ENCODE results near the gene ARHGAP24.

DNA sequence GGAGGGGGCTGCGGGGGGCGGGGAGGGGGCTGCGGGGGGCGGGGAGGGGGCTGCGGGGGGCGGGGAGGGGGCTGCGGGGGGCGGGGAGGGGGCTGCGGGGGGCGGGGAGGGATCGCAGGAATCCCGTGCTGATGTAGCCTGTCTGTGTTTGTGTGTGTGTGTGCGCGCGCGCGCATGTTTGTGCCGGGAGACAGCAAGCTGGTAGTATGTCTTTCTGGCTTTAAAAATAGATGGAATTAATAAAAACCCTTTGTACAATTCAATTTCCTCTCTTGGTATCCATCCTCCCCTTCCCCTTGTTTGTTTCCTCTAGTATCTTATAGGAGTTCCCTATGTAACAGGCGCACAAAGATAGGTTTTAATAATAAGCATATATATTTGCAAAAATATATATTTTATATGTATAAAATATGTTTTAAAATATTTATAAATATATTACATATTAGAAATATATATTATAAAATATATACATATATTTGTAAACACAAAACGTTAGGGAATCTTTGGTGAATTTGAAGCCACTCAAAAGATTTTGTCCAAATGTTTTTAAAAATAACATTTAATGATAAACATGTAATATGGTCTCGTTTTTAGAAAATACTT, 782 bp downstream of the ARHGAP24 start:
- no peak for TF ChIP-seq POLR2AphosphoS5 (IDR thresholded peaks at IDR 0.05)
- no peak for TF ChIP-seq POLR2A (IDR thresholded peaks at IDR 0.05)
- no peak for TF ChIP-seq CTCF (IDR thresholded peaks at IDR 0.05)
